Measurements from ENCODE around the gene LRRC4C. TPM values are rescaled to one million over a fixed set of nuclear protein-coding genes. Genes with fewer than 3 reads are reported as not detected.
A peak's percentile ranks its signal among the peaks of the same experiment; 100 is the strongest.

Gene LRRC4C
- total RNA-seq, 1 experiment from 2014 or later, result 0.13 TPM

GRCh38 chr11:41498726-41499125 is 39.3 kb upstream of the LRRC4C start:
- H3K4me3 Mint-ChIP-seq, result no peak overlapping the region
- Histone ChIP-seq H3K9me3 (ENCODE audit: control insufficient read depth, low read depth, low read length) (no peaks in the 10 kb centered on the region), H3K4me1 (ENCODE audit: insufficient read depth, low read length) (no peaks in the 10 kb centered on the region; the same call in 1 of the 2 replicates), H2BK12ac (ENCODE audit: insufficient read length, low read depth, low read length) (no peak overlapping the region), H4K20me1 (ENCODE audit: control insufficient read depth, insufficient read depth, insufficient read length) (no peaks in the 10 kb centered on the region), H3K23ac (ENCODE audit: insufficient read length, low read depth, low read length) (no peak overlapping the region), H3K27me3 (ENCODE audit: insufficient read depth, low read length) (no peaks in the 10 kb centered on the region), H3T11ph (ENCODE audit: low read length) (no peak overlapping the region), H3K4ac (ENCODE audit: low read depth, low read length) (no peak overlapping the region), H2AK5ac (ENCODE audit: insufficient read length, low read length) (no peak overlapping the region), H4K91ac (ENCODE audit: insufficient read length, low read depth, low read length) (no peak overlapping the region), H2AFZ (ENCODE audit: low read length) (no peak overlapping the region), H2BK120ac (ENCODE audit: low read depth, low read length, poor library complexity, severe bottlenecking) (no peak overlapping the region), H2BK20ac (ENCODE audit: low read depth, low read length, poor library complexity, severe bottlenecking) (no peak overlapping the region), H2BK15ac (ENCODE audit: low read depth, low read length) (no peak overlapping the region), H3K9ac (ENCODE audit: extremely low read depth, insufficient read length, low read length) (no peak overlapping the region), H3K79me2 (ENCODE audit: insufficient read depth, low read length) (no peaks in the 10 kb centered on the region), H4K5ac (ENCODE audit: insufficient read length, low read depth, low read length) (no peak overlapping the region), H3K27ac (ENCODE audit: insufficient read length, low read depth, low read length) (no peak overlapping the region), H3K79me1 (ENCODE audit: insufficient read depth, low read depth, low read length, poor library complexity, severe bottlenecking) (no peaks in the 10 kb centered on the region), H3K18ac (ENCODE audit: insufficient read length, low read depth, low read length) (no peak overlapping the region), H3K4me2 (ENCODE audit: insufficient read depth, insufficient read length, low read length) (no peak overlapping the region), H2BK5ac (ENCODE audit: insufficient read length, low read length) (no peak overlapping the region), H3K14ac (ENCODE audit: insufficient read depth, low read length) (no peak overlapping the region), H3K56ac (ENCODE audit: insufficient read length, low read depth, low read length) (no peak overlapping the region), H3K23me2 (ENCODE audit: insufficient read length, low read depth, low read length, poor library complexity, severe bottlenecking) (no peaks in the 10 kb centered on the region), H4K8ac (replicated peaks; ENCODE audit: insufficient read length, low read depth, low read length) (no peak overlapping the region)
- H3K9me3 Mint-ChIP-seq, result no peaks in the 10 kb centered on the region
- H3K36me3 Mint-ChIP-seq (ENCODE audit: insufficient read depth in 1 of 3, low read depth in 3 of 3), result peaks cover 0 to under 1% (median 0%) of the 10 kb centered on the region in 3 experiments; a peak in 1 of 7 replicates
- TF ChIP-seq CTCF (conservative IDR thresholded peaks at IDR 0.05), result peak; percentile 72
- peaks cover 46 to 47% of the 10 kb centered on the region in 2 experiments for H3K4me1 Mint-ChIP-seq
- no CpG with 5 or more reads among the region's 1 CpG for WGBS (ENCODE audit: extremely low coverage, insufficient read length, low lambda C conversion rate)
- DNase-seq, result no peak
- H3K27me3 Mint-ChIP-seq (ENCODE audit: low read depth), result no peaks in the 10 kb centered on the region
- no peak overlapping the region; a peak in 1 of 7 replicates for H3K27ac Mint-ChIP-seq

All from H9 (cell line).